ENCODE results near the gene PTBP3.

The PTBP3 gene

DNA sequence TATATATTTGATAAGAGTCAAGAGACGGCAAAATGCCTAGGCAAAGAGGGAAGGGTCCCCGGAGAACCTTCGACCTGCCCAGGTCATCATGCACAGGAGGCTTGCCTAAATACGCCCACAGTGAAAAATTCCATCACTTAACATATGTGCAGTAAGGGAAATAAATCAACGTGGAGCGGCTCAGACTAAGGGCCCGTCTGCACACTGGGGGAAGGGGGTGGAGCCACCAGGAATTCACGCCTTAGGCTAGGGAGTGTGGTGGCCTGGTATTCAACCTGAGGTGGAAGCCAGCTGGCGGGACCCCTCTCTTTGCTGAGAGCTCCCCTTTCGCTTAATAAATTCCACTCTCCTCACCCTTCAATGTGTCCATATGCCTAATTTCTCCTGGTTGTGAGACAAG, 8.3 kb downstream of the PTBP3 start:
- H3K27ac ChIP-seq (ENCODE audit: low read depth, low read length), result no peak overlapping the region
- H3K9ac ChIP-seq (ENCODE audit: low read length in 5 of 5), result no peak overlapping the region
- H3K4me1 ChIP-seq (ENCODE audit: control insufficient read depth in 5 of 5, insufficient read depth in 5 of 5, low read length in 5 of 5), result peaks cover 0 to 5% (median 4%) of the 10 kb centered on the region in 5 donors
- H3K36me3 ChIP-seq (ENCODE audit: control insufficient read depth in 5 of 5, insufficient read depth in 5 of 5, low read length in 5 of 5), result peaks cover 0 to 3% (median 0%) of the 10 kb centered on the region in 5 donors
- no peaks in the 10 kb centered on the region for H3K27me3 ChIP-seq (ENCODE audit: control insufficient read depth in 5 of 5, insufficient read depth in 4 of 5, low read length in 5 of 5)
- H3K4me3 ChIP-seq (ENCODE audit: low read depth in 1 of 5, low read length in 5 of 5), result no peak overlapping the region
- H3K9me3 ChIP-seq (ENCODE audit: control insufficient read depth in 5 of 5, low read length in 5 of 5), result peaks cover 0 to 6% (median 2%) of the 10 kb centered on the region in 5 donors

DNA sequence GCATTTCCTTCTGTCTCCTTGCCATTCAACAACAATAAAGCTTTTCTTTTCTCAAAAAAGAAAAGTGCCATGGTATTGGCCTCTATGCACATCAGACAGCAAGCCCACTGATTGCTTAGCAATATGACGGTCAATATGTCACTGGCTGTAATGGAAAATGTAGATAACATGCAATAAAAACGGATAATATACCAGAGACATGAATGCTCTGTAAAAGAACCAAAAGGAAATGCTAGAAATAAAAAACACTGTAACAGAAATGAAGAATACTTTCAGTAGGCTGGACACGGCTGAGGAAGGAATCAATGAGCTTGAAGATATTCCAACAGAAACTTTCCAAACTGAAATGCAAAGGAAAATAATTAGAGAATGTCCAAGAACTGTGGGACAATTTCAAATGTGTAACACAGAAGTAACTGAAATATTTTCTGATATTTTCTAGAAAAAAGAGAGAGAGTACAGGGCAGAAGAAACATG, 10.0 kb downstream of the PTBP3 start:
- H3K4me1 ChIP-seq (ENCODE audit: control insufficient read depth in 5 of 5, insufficient read depth in 5 of 5, low read length in 5 of 5), result peaks cover 0 to 3% (median 2%) of the 10 kb centered on the region in 5 donors
- H3K27me3 ChIP-seq (ENCODE audit: control insufficient read depth in 5 of 5, insufficient read depth in 4 of 5, low read length in 5 of 5), result no peaks in the 10 kb centered on the region
- H3K36me3 ChIP-seq (ENCODE audit: control insufficient read depth in 5 of 5, insufficient read depth in 5 of 5, low read length in 5 of 5), result peaks cover 0 to 3% (median 0%) of the 10 kb centered on the region in 5 donors
- H3K9me3 ChIP-seq (ENCODE audit: control insufficient read depth in 5 of 5, low read length in 5 of 5), result peaks cover 0 to 6% (median 2%) of the 10 kb centered on the region in 5 donors
- no peak overlapping the region for H3K4me3 ChIP-seq (ENCODE audit: low read depth in 1 of 5, low read length in 5 of 5)
- no peak overlapping the region for H3K27ac ChIP-seq (ENCODE audit: low read depth, low read length)
- no peak overlapping the region for H3K9ac ChIP-seq (ENCODE audit: low read length in 5 of 5)

DNA sequence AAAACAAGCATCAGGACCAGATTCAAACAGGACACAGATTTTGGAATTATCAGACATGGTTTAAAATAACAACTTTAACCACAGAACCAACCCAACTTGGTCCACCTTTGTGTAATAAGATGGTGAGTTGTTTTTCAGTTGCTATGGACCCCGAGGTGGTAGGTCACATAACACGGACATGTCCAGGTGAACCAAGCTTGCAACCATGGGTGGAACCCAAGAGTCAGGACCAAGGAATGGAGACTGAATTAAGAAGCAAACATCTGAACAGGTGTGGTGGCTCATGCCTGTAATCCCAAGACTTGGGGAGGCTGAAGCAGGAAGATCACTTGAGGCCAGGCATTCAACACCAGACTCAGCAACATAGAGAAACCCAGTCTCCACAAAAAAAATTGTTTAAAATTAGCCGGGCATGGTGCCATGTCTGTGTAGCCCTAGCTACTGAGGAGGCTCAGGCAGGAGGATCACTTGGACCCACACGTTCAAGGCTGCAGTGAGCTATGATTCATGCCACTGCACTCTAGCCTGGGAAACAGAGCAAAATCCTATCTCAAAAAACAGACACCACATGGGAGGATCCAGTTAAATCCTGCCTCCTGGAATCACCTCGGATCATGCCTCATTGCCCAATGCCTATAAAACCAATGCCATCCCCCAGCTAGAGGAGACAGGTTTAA, 10.6 kb downstream of the PTBP3 start:
- Histone ChIP-seq H3K9me3 (ENCODE audit: control insufficient read depth in 5 of 5, low read length in 5 of 5) (peaks cover 0 to 6% (median 2%) of the 10 kb centered on the region in 5 donors), H3K4me3 (ENCODE audit: low read depth in 1 of 5, low read length in 5 of 5) (no peak overlapping the region), H3K27ac (ENCODE audit: low read depth, low read length) (no peak overlapping the region), H3K27me3 (ENCODE audit: control insufficient read depth in 5 of 5, insufficient read depth in 4 of 5, low read length in 5 of 5) (no peaks in the 10 kb centered on the region), H3K9ac (ENCODE audit: low read length in 5 of 5) (no peak overlapping the region), H3K36me3 (ENCODE audit: control insufficient read depth in 5 of 5, insufficient read depth in 5 of 5, low read length in 5 of 5) (peaks cover 0 to 3% (median 0%) of the 10 kb centered on the region in 5 donors), H3K4me1 (ENCODE audit: control insufficient read depth in 5 of 5, insufficient read depth in 5 of 5, low read length in 5 of 5) (peaks cover 0 to 3% (median 0%) of the 10 kb centered on the region in 5 donors)

DNA sequence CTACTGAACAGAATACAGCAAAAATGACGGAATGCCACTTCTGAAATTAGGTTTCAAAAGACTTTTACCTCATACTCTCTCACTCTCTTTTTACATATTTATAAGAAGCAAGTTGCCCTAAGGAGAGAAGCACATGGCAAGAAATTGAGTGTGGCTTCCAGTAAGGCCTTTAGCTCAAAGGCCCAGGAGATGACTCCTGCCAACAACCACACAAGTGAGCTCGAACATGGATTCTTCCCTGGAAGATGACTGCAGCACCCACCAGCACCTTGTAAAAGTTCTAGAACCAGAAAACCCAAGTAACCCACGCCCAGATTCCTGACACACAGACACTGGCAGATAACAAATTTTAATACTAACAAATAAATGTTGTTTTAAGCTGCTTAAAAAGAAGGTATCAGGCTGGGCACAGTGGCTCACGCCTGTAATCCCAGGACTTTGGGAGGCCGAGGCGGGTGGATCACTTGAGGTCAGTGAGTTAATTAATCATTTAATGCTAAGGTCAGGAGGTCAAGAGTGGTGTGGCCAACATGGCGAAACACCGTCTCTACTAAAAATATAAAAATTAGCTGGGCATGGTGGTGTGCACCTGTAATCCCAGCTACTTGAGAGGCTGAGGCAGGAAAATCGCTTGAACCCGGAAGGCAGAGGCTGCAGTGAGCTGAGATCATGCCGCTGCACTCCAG, 17.0 kb downstream of the PTBP3 start:
- Histone ChIP-seq H3K9me3 (ENCODE audit: control insufficient read depth in 5 of 5, low read length in 5 of 5) (no peaks in the 10 kb centered on the region), H3K27ac (ENCODE audit: low read depth, low read length) (no peak overlapping the region)

DNA sequence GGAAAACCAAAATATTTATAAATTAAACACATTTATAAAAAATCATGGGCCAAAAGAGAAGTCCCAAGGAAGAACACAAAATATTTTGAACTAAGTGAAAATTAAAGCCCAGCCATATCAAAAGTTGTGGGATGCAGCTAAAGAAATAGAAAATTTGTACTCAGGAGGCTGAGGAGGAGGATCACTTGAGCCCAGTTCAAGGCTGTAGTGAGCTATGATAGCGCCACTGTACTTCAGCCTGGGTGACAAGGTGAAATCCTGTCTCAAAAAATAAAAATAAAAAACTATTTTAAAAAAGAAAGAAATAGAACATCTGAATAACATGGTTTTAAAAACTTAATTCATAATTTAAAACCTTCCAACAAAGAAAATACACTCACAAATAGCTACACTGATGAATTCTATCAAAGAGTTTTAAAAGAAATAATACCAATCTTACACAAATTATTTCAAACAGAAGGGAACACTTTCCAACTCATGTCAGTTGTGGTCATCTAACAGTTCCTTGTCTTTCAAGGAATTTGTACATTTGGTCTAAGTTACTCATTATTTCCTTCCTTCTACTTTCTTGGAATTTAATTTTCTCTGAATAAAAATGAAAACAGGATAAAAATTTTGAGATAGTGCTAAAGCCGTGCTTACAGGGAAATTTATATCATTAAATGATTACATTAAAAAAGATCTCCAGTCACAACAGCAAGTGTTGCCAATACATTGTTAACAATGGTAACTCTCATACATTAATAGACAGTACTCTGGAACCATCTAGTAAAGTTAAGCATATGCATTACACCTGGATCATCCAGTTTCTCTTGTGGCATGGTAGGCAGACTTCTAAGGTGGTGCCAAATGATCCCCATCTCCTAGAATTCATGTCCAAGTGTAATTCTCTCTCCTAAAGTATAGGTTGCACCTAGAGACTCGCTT, 17.8 kb downstream of the PTBP3 start:
- no peak overlapping the region for H3K27ac ChIP-seq (ENCODE audit: low read depth, low read length)
- peaks cover 0 to 3% (median 0%) of the 10 kb centered on the region in 5 donors for H3K4me1 ChIP-seq (ENCODE audit: control insufficient read depth in 5 of 5, insufficient read depth in 5 of 5, low read length in 5 of 5)
- H3K4me3 ChIP-seq (ENCODE audit: low read depth in 1 of 5, low read length in 5 of 5), result no peak overlapping the region
- H3K9me3 ChIP-seq (ENCODE audit: control insufficient read depth in 5 of 5, low read length in 5 of 5), result no peaks in the 10 kb centered on the region
- no peaks in the 10 kb centered on the region for H3K27me3 ChIP-seq (ENCODE audit: control insufficient read depth in 5 of 5, insufficient read depth in 4 of 5, low read length in 5 of 5)
- no peak overlapping the region for H3K9ac ChIP-seq (ENCODE audit: low read length in 5 of 5)
- H3K36me3 ChIP-seq (ENCODE audit: control insufficient read depth in 5 of 5, insufficient read depth in 5 of 5, low read length in 5 of 5), result no peaks in the 10 kb centered on the region

More for the DNA sequence above, 17.0 kb downstream of the PTBP3 start:
- H3K4me3 ChIP-seq (ENCODE audit: low read depth in 1 of 5, low read length in 5 of 5), result no peak overlapping the region
- H3K36me3 ChIP-seq (ENCODE audit: control insufficient read depth in 5 of 5, insufficient read depth in 5 of 5, low read length in 5 of 5), result no peaks in the 10 kb centered on the region
- H3K4me1 ChIP-seq (ENCODE audit: control insufficient read depth in 5 of 5, insufficient read depth in 5 of 5, low read length in 5 of 5), result peaks cover 0 to 3% (median 0%) of the 10 kb centered on the region in 5 donors
- no peaks in the 10 kb centered on the region for H3K27me3 ChIP-seq (ENCODE audit: control insufficient read depth in 5 of 5, insufficient read depth in 4 of 5, low read length in 5 of 5)
- no peak overlapping the region for H3K9ac ChIP-seq (ENCODE audit: low read length in 5 of 5)

DNA sequence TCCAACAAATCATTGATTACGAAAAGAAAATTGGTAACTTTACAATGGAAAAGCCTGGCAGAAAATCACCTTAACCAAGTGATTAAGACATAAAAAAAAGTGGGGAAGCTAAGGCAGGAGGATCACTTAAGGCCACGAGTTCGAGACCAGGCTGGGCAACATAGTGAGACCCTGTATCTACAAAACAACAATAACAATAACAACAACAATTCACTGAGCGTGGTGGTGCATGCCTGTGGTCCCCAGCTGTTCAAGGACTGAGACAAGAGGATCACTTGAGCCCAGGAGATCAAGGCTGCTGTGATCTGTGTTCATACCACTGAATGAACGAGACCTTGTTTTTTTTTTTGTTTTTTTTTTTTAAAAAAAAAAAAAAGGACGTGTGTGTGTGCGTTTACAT, 21.3 kb downstream of the PTBP3 start:
- Histone ChIP-seq H3K9me3 (ENCODE audit: control insufficient read depth in 5 of 5, low read length in 5 of 5) (no peaks in the 10 kb centered on the region), H3K27me3 (ENCODE audit: control insufficient read depth in 5 of 5, insufficient read depth in 4 of 5, low read length in 5 of 5) (no peaks in the 10 kb centered on the region), H3K4me1 (ENCODE audit: control insufficient read depth in 5 of 5, insufficient read depth in 5 of 5, low read length in 5 of 5) (peaks cover 0 to 3% (median 0%) of the 10 kb centered on the region in 5 donors), H3K27ac (ENCODE audit: low read depth, low read length) (no peak overlapping the region), H3K4me3 (ENCODE audit: low read depth in 1 of 5, low read length in 5 of 5) (no peak overlapping the region), H3K9ac (ENCODE audit: low read length in 5 of 5) (no peak overlapping the region), H3K36me3 (ENCODE audit: control insufficient read depth in 5 of 5, insufficient read depth in 5 of 5, low read length in 5 of 5) (no peaks in the 10 kb centered on the region)

DNA sequence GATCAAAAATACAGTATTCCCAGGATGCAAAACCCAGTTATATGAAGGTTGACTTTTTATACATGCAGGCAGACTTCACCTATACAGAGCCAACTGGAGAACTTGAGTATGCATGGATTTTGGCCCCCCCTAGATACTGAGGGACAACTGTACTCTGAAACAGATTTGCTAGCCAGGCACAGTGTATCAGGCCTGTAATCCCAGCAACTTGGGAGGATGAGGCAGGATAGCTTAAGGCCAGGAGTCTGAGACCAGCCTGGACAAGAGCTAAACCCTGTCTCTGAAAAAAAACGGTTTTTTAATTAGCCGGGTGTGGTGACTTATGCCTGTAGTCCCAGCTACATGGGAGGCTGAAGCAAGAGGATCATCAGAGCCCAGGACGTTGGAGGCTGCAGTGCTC, 21.9 kb downstream of the PTBP3 start:
- peaks cover 0 to 3% (median 0%) of the 10 kb centered on the region in 5 donors for H3K4me1 ChIP-seq (ENCODE audit: control insufficient read depth in 5 of 5, insufficient read depth in 5 of 5, low read length in 5 of 5)
- no peak overlapping the region for H3K9ac ChIP-seq (ENCODE audit: low read length in 5 of 5)
- no peaks in the 10 kb centered on the region for H3K36me3 ChIP-seq (ENCODE audit: control insufficient read depth in 5 of 5, insufficient read depth in 5 of 5, low read length in 5 of 5)
- H3K27ac ChIP-seq (ENCODE audit: low read depth, low read length), result no peak overlapping the region
- H3K4me3 ChIP-seq (ENCODE audit: low read depth in 1 of 5, low read length in 5 of 5), result no peak overlapping the region
- H3K27me3 ChIP-seq (ENCODE audit: control insufficient read depth in 5 of 5, insufficient read depth in 4 of 5, low read length in 5 of 5), result no peaks in the 10 kb centered on the region
- H3K9me3 ChIP-seq (ENCODE audit: control insufficient read depth in 5 of 5, low read length in 5 of 5), result no peaks in the 10 kb centered on the region

DNA sequence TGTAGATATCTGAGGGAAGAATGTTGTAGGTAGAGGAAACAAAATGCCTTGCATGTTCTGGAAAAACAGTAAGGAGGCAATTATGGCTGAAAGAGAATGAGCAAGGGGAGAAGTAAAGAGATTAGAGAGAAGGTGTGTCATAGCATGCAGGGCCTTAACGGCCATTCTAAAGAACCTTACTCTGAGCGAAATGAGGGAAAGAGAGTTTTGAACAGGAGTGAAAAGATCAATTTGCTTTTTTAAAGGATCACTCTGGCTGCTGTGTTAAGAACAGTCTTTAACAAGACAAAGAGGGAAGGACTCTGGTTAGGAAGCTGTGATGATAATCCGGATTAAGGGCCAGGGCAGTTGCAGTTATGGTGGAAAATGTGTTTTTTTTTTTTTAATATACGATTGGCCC, 22.6 kb downstream of the PTBP3 start:
- H3K27ac ChIP-seq (ENCODE audit: low read depth, low read length), result no peak overlapping the region
- peaks cover 0 to 3% (median 0%) of the 10 kb centered on the region in 5 donors for H3K4me1 ChIP-seq (ENCODE audit: control insufficient read depth in 5 of 5, insufficient read depth in 5 of 5, low read length in 5 of 5)
- no peaks in the 10 kb centered on the region for H3K36me3 ChIP-seq (ENCODE audit: control insufficient read depth in 5 of 5, insufficient read depth in 5 of 5, low read length in 5 of 5)
- no peak overlapping the region for H3K4me3 ChIP-seq (ENCODE audit: low read depth in 1 of 5, low read length in 5 of 5)
- no peaks in the 10 kb centered on the region for H3K27me3 ChIP-seq (ENCODE audit: control insufficient read depth in 5 of 5, insufficient read depth in 4 of 5, low read length in 5 of 5)
- no peaks in the 10 kb centered on the region for H3K9me3 ChIP-seq (ENCODE audit: control insufficient read depth in 5 of 5, low read length in 5 of 5)
- H3K9ac ChIP-seq (ENCODE audit: low read length in 5 of 5), result no peak overlapping the region

DNA sequence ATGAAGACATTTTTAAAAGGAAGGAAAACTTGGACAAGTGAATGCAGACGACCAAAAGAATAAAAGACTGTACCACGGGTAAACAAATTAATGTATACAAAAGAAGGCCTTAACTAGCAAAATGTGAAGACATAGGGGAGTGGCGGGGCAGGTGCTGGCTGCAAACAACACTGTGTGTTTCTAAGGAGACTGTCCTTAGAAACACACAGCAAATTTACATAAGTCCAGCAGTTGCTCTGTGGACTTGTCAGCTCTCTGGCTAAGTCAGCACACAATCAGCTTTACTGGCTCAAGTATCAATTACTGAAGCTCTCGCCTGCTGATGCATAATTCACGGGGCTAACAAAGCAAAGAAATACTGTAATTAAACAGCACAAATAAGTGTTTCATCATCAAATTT, 24.8 kb downstream of the PTBP3 start:
- Histone ChIP-seq H3K27ac (ENCODE audit: low read depth, low read length) (no peak overlapping the region), H3K27me3 (ENCODE audit: control insufficient read depth in 5 of 5, insufficient read depth in 4 of 5, low read length in 5 of 5) (no peaks in the 10 kb centered on the region), H3K36me3 (ENCODE audit: control insufficient read depth in 5 of 5, insufficient read depth in 5 of 5, low read length in 5 of 5) (no peaks in the 10 kb centered on the region), H3K4me3 (ENCODE audit: low read depth in 1 of 5, low read length in 5 of 5) (no peak overlapping the region), H3K9me3 (ENCODE audit: control insufficient read depth in 5 of 5, low read length in 5 of 5) (no peaks in the 10 kb centered on the region), H3K4me1 (ENCODE audit: control insufficient read depth in 5 of 5, insufficient read depth in 5 of 5, low read length in 5 of 5) (peaks cover 0 to 2% (median 0%) of the 10 kb centered on the region in 5 donors), H3K9ac (ENCODE audit: low read length in 5 of 5) (no peak overlapping the region)

Data from subcutaneous abdominal adipose tissue (tissue), 5 donors.